GM18951 (cell line): ENCODE results near the gene FGD6.

Experiments used
- POLR2A ChIP-seq: IDR thresholded peaks from 4 replicates; pipeline ENCODE4 v1.6.1; 2011; ENCODE audit warnings: mild to moderate bottlenecking; ENCODE audit not compliant: insufficient read length, insufficient read depth; ENCODE audit errors: extremely low read depth
- in situ Hi-C: fragments of 300-500 bp; cut with MboI; formaldehyde crosslinking; loops from one replicate; pipeline ENCODE4 v1.12.0; 2022; ENCODE audit warnings: low sequenced_read_pairs, mixed read lengths, inconsistent platforms; ENCODE audit not compliant: unreplicated experiment

Gene FGD6

DNA sequence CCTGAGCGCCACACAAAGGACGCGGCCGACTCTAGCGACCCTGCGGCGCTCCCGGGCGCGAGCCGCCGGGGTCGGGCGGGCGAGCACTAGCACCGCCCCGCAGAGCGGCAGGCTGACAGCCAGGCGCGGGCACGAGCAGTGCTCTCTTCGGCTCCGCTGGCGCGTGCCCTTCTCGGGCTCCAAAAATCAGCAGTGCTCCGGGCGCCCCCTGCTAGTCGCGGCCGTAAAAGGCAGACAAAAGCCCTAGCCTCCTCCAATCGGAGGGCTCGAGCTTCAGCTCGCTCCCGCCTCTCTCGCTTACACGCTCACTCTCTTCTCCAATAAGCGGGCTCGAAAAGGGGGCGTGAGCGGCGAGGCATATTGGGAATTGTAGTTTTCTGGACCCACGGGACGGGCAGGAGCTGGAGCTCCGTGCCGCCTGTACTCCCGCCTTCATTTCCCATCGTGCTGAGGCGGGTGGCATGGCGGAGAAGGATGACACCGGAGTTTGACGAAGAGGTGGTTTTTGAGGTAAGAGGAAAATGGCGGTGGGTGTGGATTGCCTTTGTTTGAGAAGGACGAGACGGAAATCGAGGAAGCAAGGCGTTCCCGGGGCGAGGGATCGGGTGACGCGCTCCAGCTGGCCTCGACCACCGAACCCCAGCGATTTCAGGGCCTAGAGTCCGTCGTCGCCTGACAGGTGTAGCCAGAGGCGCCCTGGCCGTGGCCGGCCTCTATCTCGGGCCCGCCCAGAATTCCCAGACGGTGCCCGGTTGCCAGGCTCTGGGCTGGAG is at the start of gene FGD6, which contains the start of gene VEZT:
TSS of gene FGD6 (minus strand) at position 91 of the 773 bp plus-strand sequence. CDS start 227 bp downstream, outside the sequence.
TSS of gene VEZT (plus strand) at position 431 of the 773 bp plus-strand sequence. CDS start at position 475, 44 bp downstream.
- in situ Hi-C loops: no loop called here
- peak; percentile 69 for TF ChIP-seq POLR2A

DNA sequence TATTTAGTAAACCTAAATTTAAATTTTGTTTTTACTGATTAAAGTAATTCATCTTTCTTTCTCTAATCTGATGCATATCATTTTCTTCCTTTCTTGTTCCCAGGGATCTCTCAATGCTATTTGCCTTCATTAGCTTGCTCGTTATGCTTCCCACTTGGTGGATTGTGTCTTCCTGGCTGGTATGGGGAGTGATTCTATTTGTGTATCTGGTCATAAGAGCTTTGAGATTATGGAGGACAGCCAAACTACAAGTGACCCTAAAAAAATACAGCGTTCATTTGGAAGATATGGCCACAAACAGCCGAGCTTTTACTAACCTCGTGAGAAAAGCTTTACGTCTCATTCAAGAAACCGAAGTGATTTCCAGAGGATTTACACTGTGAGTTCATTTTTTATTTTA is 49.0 kb upstream of the FGD6 start:
- no peak for TF ChIP-seq POLR2A

DNA sequence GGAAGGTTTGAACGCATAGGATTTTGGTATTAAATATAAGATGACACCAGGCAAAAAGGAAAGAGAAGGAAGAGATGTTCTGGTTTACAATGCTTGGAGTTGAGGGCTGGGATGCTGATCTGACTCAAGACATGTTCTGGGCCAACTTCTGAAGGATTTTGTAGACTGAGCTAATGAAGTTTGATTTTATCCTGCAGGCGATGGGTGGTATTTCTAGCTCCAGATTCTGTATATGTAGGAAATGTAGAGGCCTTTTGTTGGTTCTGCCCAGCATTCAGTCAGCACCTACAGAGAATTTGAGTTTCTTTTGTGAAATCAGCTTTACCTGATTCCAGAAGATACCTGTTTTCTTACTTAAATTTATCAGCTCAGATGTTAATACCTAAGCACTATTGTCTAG is 48.5 kb upstream of the FGD6 start:
- no peak for TF ChIP-seq POLR2A
- in situ Hi-C loops: no loop called here

More for the DNA sequence above, 49.0 kb upstream of the FGD6 start:
- in situ Hi-C loops: no loop called here

GRCh38 chr12:95262808-95263207 is 45.5 kb upstream of the FGD6 start:
- in situ Hi-C loops: no loop called here
- no peak for TF ChIP-seq POLR2A

DNA sequence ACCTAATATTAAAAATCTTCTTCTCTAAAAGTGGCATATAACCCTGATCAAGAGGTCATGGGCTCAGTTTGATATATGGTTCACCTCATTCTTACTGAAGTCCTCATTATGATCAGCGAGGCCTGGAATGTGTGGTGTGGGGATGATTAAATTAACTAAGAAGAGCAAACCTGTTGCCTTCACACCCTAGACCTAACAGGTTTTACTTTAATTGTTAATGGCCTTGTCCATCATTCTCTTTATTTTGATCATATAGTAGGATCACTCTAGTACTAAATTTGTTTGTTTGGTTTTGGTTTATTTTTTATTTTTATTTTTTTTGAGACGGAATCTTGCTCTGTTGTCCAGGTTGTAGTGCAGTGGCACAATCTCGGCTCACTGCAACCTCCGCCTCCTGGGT is 43.8 kb upstream of the FGD6 start:
- TF ChIP-seq POLR2A: no peak
- in situ Hi-C loops: no loop called here

- no peak for TF ChIP-seq POLR2A
- in situ Hi-C loops: no loop called here
Measured at GRCh38 chr12:95259368-95259767, 42.1 kb upstream of the FGD6 start.

DNA sequence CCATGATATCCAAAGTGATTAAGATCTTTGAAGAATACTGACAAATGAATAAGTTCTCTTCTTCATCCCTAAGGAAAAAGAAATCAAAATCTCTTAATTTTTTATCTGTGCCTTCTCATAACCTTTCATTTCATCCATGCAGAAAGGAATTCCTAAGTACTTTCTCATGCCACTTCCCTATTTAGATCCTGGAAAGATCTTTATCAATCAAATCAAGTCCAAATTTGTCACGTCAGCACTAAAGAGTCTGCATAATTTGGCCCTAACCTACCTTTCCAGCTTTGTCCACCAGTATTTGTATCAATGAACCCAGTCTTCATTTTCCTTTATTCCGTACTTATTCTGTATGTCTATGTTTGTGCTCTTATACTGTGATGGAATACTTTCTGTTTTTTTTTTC is 41.5 kb upstream of the FGD6 start:
- TF ChIP-seq POLR2A: no peak
- in situ Hi-C loops: no loop called here

DNA sequence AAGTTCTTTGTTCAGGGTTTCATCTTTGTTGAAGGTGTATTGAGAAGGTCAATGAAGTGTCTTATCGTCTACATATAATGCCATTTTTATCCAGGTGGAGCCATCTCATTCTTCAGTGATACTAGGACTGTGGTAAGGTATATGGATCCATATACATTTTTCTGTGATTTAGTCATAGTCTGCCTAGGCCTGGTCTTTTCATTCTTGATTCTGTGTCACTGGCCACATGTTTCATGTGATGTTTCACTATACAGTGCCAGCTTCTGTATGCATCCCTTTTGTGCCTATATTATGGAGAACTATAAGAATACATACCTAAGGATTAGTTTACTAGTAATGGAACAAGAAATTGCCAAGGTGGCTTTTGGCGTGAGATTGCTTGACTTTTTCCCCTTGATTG is 40.9 kb upstream of the FGD6 start:
- in situ Hi-C loops: no loop called here
- no peak for TF ChIP-seq POLR2A

- TF ChIP-seq POLR2A: no peak
- in situ Hi-C loops: no loop called here
Measured at GRCh38 chr12:95257541-95257940, 40.3 kb upstream of the FGD6 start.

GRCh38 chr12:95253386-95253785 is 36.1 kb upstream of the FGD6 start:
- in situ Hi-C loops: no loop called here
- no peak for TF ChIP-seq POLR2A

GRCh38 chr12:95248604-95249360 is 31.5 kb upstream of the FGD6 start:
- in situ Hi-C loops: no loop called here
- no peak for TF ChIP-seq POLR2A

DNA sequence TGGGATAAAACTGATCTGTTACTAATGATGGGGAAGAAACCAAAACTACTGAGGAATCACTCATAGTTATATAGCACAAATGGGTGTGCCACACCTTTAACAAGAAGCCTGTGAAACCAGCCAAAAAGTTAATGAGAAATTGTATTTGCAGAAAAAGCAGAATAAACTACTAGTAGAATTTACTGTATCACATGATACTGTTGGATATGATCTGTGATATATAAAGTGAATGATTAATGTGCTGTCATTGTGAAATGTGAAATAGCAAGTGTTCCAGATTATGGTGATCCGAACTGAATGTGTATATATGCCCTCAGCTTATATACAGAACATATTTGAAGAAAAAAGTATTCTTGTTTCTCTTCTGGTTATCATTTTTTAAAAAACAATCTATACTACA is 30.8 kb upstream of the FGD6 start:
- in situ Hi-C loops: no loop called here

DNA sequence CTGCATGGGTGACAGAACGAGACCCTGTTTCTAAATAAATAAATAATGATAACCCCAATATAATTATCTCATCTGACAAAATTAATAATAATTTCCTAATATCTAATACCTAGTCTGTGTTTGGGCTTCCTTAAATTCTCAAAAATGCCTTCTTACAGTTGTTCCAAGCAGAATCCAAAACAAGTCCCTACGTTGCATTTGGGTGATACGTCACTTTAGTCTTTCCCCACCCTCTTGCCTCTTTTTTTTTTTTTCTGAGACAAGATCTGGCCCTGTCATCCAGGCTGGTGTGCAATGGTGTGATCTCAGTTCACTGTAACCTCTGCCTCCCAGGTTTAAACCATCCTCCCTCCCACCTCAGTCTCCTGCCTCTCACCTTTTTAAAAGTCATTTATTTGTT is 27.1 kb upstream of the FGD6 start:
- TF ChIP-seq POLR2A: no peak
- in situ Hi-C loops: no loop called here

More for the DNA sequence above, 30.8 kb upstream of the FGD6 start:
- TF ChIP-seq POLR2A: no peak
